Activated naive CD8-positive, alpha-beta T cell treated with anti-CD3 and anti-CD28 coated beads for 36 hours (primary cell): ENCODE data around the gene MEST. TPM values are rescaled to one million over a fixed set of nuclear protein-coding genes. Genes with fewer than 3 reads are reported as not detected.
"Not testable (repeated sequence)": the region's sequence is repeated elsewhere in the genome, so short reads cannot be mapped to it uniquely, and the experiment has no call there.

Source experiments
- DNase-seq: peaks from one replicate; pipeline ENCODE4 v3.0.0; 2021
- H3K27ac Mint-ChIP-seq: one replicate; pipeline ENCODE4 v1.8.0; 2022; ENCODE audit warnings: mild to moderate bottlenecking, moderate library complexity, mixed read lengths
- H3K27me3 Mint-ChIP-seq: one replicate; pipeline ENCODE4 v1.8.0; 2022; ENCODE audit warnings: mild to moderate bottlenecking, mixed read lengths
- H3K36me3 Mint-ChIP-seq: one replicate; pipeline ENCODE4 v1.8.0; 2021; ENCODE audit warnings: mild to moderate bottlenecking, mixed read lengths
- H3K4me1 Mint-ChIP-seq: one replicate; pipeline ENCODE4 v1.8.0; 2021; ENCODE audit warnings: mixed read lengths
- H3K4me3 Mint-ChIP-seq: one replicate; pipeline ENCODE4 v1.8.0; 2022; ENCODE audit warnings: mild to moderate bottlenecking, moderate library complexity, mixed read lengths
- H3K9me3 Mint-ChIP-seq: one replicate; pipeline ENCODE4 v1.8.0; 2022; ENCODE audit warnings: mixed read lengths
- total RNA-seq, 2 experiments: library from RNA; stranded (reverse); gene quantifications; one replicate each; pipeline ENCODE4 v1.2.3, GENCODE V29; 2021

The MEST gene
- total RNA-seq, 2 experiments from 2014 or later: 15.1 to 18.4 TPM

- H3K4me1 Mint-ChIP-seq, H3K4me3 Mint-ChIP-seq, H3K36me3 Mint-ChIP-seq, H3K27me3 Mint-ChIP-seq, H3K9me3 Mint-ChIP-seq, DNase-seq, H3K27ac Mint-ChIP-seq: not testable (repeated sequence)
Measured at GRCh38 chr7:130527752-130528355, 36.0 kb downstream of the MEST start.

- no peak for DNase-seq
- Mint-ChIP-seq H3K36me3 (peaks cover 8% of the 10 kb centered on the region), H3K4me1 (peaks cover 5% of the 10 kb centered on the region), H3K4me3 (no peak overlapping the region), H3K27ac (no peak overlapping the region), H3K9me3 (no peaks in the 10 kb centered on the region), H3K27me3 (no peaks in the 10 kb centered on the region)
Measured at GRCh38 chr7:130529417-130529816, 37.5 kb downstream of the MEST start.

- not testable (repeated sequence) for H3K9me3 Mint-ChIP-seq, H3K4me1 Mint-ChIP-seq, H3K27me3 Mint-ChIP-seq, DNase-seq, H3K27ac Mint-ChIP-seq, H3K36me3 Mint-ChIP-seq, H3K4me3 Mint-ChIP-seq
Measured at GRCh38 chr7:130537894-130538293, 46.0 kb downstream of the MEST start.

- H3K4me1 Mint-ChIP-seq, H3K4me3 Mint-ChIP-seq, DNase-seq, H3K36me3 Mint-ChIP-seq, H3K9me3 Mint-ChIP-seq, H3K27ac Mint-ChIP-seq, H3K27me3 Mint-ChIP-seq: not testable (repeated sequence)
Measured at GRCh38 chr7:130541287-130541686, 49.4 kb downstream of the MEST start.

- not testable (repeated sequence) for H3K27me3 Mint-ChIP-seq, H3K36me3 Mint-ChIP-seq, H3K9me3 Mint-ChIP-seq, DNase-seq, H3K27ac Mint-ChIP-seq, H3K4me1 Mint-ChIP-seq, H3K4me3 Mint-ChIP-seq
Measured at GRCh38 chr7:130542297-130542696, 50.4 kb downstream of the MEST start.

GRCh38 chr7:130543487-130544010 lies 51.7 kb downstream of the MEST start:
- H3K9me3 Mint-ChIP-seq: no peaks in the 10 kb centered on the region
- no peaks in the 10 kb centered on the region for H3K27me3 Mint-ChIP-seq
- H3K4me1 Mint-ChIP-seq: no peaks in the 10 kb centered on the region
- no peak for DNase-seq
- H3K4me3 Mint-ChIP-seq: no peak overlapping the region
- no peak overlapping the region for H3K27ac Mint-ChIP-seq
- H3K36me3 Mint-ChIP-seq: peaks cover 4% of the 10 kb centered on the region

- no peaks in the 10 kb centered on the region for H3K4me1 Mint-ChIP-seq
- H3K9me3 Mint-ChIP-seq: no peaks in the 10 kb centered on the region
- H3K4me3 Mint-ChIP-seq: no peak overlapping the region
- no peak overlapping the region for H3K27ac Mint-ChIP-seq
- no peak for DNase-seq
- H3K36me3 Mint-ChIP-seq: peaks cover 7% of the 10 kb centered on the region
- no peaks in the 10 kb centered on the region for H3K27me3 Mint-ChIP-seq
Measured at GRCh38 chr7:130544356-130544755, 52.5 kb downstream of the MEST start.

- Mint-ChIP-seq H3K4me3 (no peak overlapping the region), H3K4me1 (no peaks in the 10 kb centered on the region), H3K27ac (no peak overlapping the region), H3K9me3 (peaks cover 2% of the 10 kb centered on the region), H3K27me3 (no peaks in the 10 kb centered on the region), H3K36me3 (peaks cover 9% of the 10 kb centered on the region)
- DNase-seq: no peak
Measured at GRCh38 chr7:130553398-130554029, 61.6 kb downstream of the MEST start.

GRCh38 chr7:130554481-130554880 lies 62.6 kb downstream of the MEST start:
- no peak overlapping the region for H3K27ac Mint-ChIP-seq
- H3K4me3 Mint-ChIP-seq: no peak overlapping the region
- no peaks in the 10 kb centered on the region for H3K4me1 Mint-ChIP-seq
- DNase-seq: no peak
- H3K27me3 Mint-ChIP-seq: no peaks in the 10 kb centered on the region
- H3K9me3 Mint-ChIP-seq: peaks cover 2% of the 10 kb centered on the region
- H3K36me3 Mint-ChIP-seq: peaks cover 6% of the 10 kb centered on the region

Other genes with a start within 250 kb of the MEST start
- under 1 TPM in 1 of 2 experiments, not detected in 1; 0.16 TPM for gene CPA2, start 225.2 kb upstream of the MEST start, total RNA-seq
- gene CPA4, start 198.9 kb upstream of the MEST start, total RNA-seq: not detected
- 1 to 10 TPM; 3.5 to 3.6 TPM for gene CPA5, start 147.3 kb upstream of the MEST start, total RNA-seq
- not detected for gene CPA1, start 111.6 kb upstream of the MEST start, total RNA-seq
- 10 to 100 TPM; 22.3 to 26.5 TPM for gene CEP41, start 51.1 kb upstream of the MEST start, total RNA-seq
- 10 to 100 TPM; 23.0 TPM for gene COPG2, start 176.7 kb downstream of the MEST start, total RNA-seq
- not detected for gene TSGA13, start 194.5 kb downstream of the MEST start, total RNA-seq
- gene KLF14, start 242.1 kb downstream of the MEST start, total RNA-seq: not detected